Gastroesophageal sphincter (tissue), 3 donors: ENCODE measurements around the gene ECHDC1.

Experiments used
- EP300 ChIP-seq: sonication (generic); formaldehyde crosslinking; IDR thresholded peaks from one replicate; pipeline ENCODE4 v1.6.1; 2017; ENCODE audit warnings: antibody characterized with exemption, mild to moderate bottlenecking
- POLR2A ChIP-seq, 2 donors: fragments of 450-650 bp; IDR thresholded peaks; one replicate each; pipeline ENCODE4 v1.6.1; 2017; ENCODE audit warnings: antibody characterized with exemption in 2 of 2, mild to moderate bottlenecking in 2 of 2, moderate library complexity in 1 of 2
- POLR2AphosphoS5 ChIP-seq: sonication (generic); formaldehyde crosslinking; IDR thresholded peaks from one replicate; pipeline ENCODE4 v1.6.1; 2017; ENCODE audit warnings: antibody characterized with exemption
- TF ChIP-seq, protein P1 (sequence below), 4 experiments: fragments of 200-600 bp in 2 of 4; fragments of 450-650 bp in 2 of 4; sonication (generic) in 1 of 4; IDR thresholded peaks; one replicate each; pipeline ENCODE4 v1.5.1; 2017 to 2019; ENCODE audit warnings: antibody characterized with exemption in 4 of 4, mild to moderate bottlenecking in 2 of 4, moderate library complexity in 2 of 4

GRCh38 chr6:127328043-127328609 is 15.3 kb downstream of the ECHDC1 start:
- no peak for TF ChIP-seq EP300
- TF ChIP-seq, protein P1, sequence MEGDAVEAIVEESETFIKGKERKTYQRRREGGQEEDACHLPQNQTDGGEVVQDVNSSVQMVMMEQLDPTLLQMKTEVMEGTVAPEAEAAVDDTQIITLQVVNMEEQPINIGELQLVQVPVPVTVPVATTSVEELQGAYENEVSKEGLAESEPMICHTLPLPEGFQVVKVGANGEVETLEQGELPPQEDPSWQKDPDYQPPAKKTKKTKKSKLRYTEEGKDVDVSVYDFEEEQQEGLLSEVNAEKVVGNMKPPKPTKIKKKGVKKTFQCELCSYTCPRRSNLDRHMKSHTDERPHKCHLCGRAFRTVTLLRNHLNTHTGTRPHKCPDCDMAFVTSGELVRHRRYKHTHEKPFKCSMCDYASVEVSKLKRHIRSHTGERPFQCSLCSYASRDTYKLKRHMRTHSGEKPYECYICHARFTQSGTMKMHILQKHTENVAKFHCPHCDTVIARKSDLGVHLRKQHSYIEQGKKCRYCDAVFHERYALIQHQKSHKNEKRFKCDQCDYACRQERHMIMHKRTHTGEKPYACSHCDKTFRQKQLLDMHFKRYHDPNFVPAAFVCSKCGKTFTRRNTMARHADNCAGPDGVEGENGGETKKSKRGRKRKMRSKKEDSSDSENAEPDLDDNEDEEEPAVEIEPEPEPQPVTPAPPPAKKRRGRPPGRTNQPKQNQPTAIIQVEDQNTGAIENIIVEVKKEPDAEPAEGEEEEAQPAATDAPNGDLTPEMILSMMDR (IDR thresholded peaks at IDR 0.05): no peak
- no peak for TF ChIP-seq POLR2AphosphoS5
- no peak for TF ChIP-seq POLR2A (IDR thresholded peaks at IDR 0.05)
